ENCODE results near the gene RTN4RL2.

RTN4RL2 gene

DNA sequence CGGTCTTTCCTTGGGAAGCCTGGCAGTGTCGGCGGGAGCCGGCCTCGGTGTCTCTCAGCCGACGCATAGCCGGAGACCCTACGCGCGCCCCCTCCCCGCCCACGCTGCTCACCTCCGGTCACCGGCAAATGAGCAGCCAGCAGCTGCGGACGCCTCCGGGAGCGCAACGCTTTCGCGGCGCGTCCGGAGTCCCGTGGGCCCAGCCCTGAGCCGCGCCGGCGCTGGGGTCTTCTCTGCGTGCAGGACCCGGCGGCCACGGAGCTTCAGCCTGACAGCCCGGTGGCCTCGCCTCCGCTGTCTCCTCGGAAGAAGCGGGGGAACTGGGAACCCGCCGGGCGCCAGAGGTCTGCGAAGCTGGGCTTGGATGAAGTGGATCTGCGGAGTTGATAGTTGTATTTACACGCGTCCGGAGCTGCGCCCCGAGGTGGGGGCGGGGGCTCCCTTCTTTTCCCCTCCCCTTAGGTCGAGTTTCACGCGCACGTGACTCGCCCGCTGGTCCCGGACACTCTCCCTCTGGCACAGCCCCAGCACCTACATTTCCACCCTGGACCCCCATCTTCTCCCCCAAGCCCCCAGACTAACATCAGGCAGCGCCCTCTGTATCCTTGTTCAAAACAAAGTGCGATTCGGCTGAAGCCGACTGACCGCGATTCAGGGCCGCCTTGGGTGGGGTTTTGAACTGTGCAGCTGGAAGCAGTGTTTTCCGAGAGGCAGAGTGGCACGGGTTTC, 55.2 kb downstream of the RTN4RL2 start, which contains the start of gene SLC43A1:
TSS of gene SLC43A1 (minus strand) at position 371 of the 729 bp plus-strand sequence. CDS start 1,591 bp downstream, outside the sequence.
- in situ Hi-C loops (cut with HindIII; ENCODE audit: low sequenced_read_pairs): loop anchor here (25.0 kb wide), 1 partner anchor 178 kb away; the partner anchor contains the start of genes P2RX3 and SSRP1

DNA sequence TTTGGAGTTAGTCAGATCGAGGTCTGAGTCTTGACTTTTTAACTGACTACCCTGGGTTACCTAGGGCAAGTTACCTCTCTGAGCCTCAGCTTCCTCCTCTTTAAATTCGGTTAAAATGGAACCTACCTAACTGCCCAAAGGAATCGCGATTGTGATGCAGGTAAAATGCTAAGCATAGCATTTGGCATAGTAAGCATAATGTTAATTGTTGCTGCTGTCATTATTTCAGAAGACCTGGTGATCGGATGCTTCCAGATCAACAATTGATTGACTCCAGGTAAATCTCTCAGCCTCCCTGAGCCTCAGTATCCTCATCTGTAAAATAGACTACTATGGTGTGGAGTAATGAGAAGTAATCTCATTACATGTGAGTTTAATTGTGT, 55.7 kb downstream of the RTN4RL2 start:
- in situ Hi-C loops (cut with HindIII; ENCODE audit: low sequenced_read_pairs): loop anchor here (25.0 kb wide), 1 partner anchor 179 kb away; the partner anchor contains the start of genes P2RX3 and SSRP1

DNA sequence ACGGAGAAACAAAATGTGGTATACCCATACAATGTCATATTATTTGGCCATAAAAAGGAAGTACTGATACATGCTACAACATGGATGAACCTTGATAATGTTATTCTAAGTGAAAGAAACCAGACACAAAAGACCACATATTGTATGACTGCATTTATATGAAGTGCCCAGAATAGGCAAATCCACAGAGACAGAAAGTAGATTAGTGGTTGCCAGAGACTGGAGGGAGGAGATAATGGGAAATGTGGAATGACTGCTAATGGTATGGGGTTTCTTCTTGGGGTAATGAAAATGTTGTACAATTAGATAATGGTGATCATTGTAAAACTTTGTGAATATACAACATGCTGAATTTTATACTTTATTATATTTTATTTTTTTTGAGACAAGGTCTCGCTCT, 60.8 kb downstream of the RTN4RL2 start:
- in situ Hi-C loops (cut with HindIII; ENCODE audit: low sequenced_read_pairs): loop anchor here (25.0 kb wide), 1 partner anchor 184 kb away; the partner anchor contains the start of genes P2RX3 and SSRP1

DNA sequence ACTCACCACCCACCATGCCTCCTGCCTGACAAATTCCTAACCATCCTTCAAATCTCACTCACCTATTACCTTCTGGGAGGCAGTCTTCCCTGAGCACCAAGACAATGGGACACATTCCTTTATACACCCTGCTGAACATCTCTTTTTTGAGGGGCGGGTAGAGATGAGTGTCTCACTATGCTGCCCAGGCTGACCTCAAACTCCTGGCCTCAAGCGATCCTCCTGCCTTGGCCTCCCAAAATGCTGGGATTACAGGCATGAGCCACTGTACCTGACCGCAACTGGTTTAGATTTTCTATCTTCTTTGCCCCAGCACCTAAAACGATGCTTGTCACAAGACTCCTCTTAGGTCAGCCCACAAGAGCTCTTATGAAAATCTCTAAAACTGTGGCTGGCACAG, 63.1 kb downstream of the RTN4RL2 start:
- in situ Hi-C loops (cut with HindIII; ENCODE audit: low sequenced_read_pairs): loop anchor here (25.0 kb wide), 1 partner anchor 186 kb away; the partner anchor contains the start of genes P2RX3 and SSRP1

All from endothelial cell of hepatic sinusoid (primary cell).